C4-2B (cell line): ENCODE measurements around the gene RTN1.

Experiments
- ZFX ChIP-seq: fragments of 450-650 bp; IDR thresholded peaks from 2 replicates; pipeline ENCODE4 v1.6.1; 2017
- TF ChIP-seq, protein P1 (sequence below): fragments of 450-650 bp; conservative IDR thresholded peaks from 2 replicates; pipeline ENCODE4 v1.5.1; 2017; ENCODE audit warnings: mild to moderate bottlenecking

DNA sequence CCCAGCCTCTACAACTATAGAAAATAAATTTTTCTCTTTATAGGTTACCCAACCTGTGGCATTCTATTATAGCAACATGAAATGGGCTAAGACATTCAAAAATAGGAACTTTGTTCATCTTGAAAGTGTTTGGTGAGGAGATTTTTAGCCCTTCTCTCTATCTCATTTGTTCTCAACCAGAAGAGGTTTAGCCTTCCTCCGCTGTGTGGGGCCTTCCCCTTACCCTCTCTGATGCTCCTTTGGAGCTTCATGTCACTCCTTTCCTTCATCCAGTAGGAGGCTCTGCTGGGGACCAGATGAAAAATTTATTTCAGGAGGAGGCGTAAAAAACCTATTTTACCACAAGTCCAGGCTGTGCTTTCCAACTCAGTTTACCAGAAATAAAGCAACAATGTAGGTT lies 94.1 kb downstream of the RTN1 start:
- TF ChIP-seq, protein P1, sequence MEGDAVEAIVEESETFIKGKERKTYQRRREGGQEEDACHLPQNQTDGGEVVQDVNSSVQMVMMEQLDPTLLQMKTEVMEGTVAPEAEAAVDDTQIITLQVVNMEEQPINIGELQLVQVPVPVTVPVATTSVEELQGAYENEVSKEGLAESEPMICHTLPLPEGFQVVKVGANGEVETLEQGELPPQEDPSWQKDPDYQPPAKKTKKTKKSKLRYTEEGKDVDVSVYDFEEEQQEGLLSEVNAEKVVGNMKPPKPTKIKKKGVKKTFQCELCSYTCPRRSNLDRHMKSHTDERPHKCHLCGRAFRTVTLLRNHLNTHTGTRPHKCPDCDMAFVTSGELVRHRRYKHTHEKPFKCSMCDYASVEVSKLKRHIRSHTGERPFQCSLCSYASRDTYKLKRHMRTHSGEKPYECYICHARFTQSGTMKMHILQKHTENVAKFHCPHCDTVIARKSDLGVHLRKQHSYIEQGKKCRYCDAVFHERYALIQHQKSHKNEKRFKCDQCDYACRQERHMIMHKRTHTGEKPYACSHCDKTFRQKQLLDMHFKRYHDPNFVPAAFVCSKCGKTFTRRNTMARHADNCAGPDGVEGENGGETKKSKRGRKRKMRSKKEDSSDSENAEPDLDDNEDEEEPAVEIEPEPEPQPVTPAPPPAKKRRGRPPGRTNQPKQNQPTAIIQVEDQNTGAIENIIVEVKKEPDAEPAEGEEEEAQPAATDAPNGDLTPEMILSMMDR = no peak
- no peak for TF ChIP-seq ZFX
